ENCODE data around the gene UHRF2. TPM values are rescaled to one million over a fixed set of nuclear protein-coding genes. Genes with fewer than 3 reads are reported as not detected.

Gene UHRF2
- total and polyA plus RNA-seq, 2 donors (not counting 3 experiments of a cell fraction or from before 2014, with no cell fraction given), result 63.5 to 101 TPM

GRCh38 chr9:6461619-6462018 is 48.6 kb downstream of the UHRF2 start:
- Histone ChIP-seq H3K4me2 (ENCODE audit: insufficient read depth, low read length) (no peak overlapping the region), H3K27me3 (ENCODE audit: control insufficient read depth in 2 of 2, insufficient read depth in 2 of 2, low read length in 2 of 2) (no peaks in the 10 kb centered on the region), H3K36me3 (ENCODE audit: control insufficient read depth in 2 of 2, extremely low read depth in 1 of 2, insufficient read depth in 2 of 2, low read length in 2 of 2) (peaks cover 5 to 15% of the 10 kb centered on the region in 2 experiments), H3K4me3 (replicated peaks in 1 of 3; ENCODE audit: insufficient read depth in 1 of 3, low read depth in 1 of 3, low read length in 3 of 3) (no peak overlapping the region), H2AFZ (ENCODE audit: low read depth, low read length) (no peak overlapping the region), H3K9me3 (replicated peaks; ENCODE audit: control insufficient read depth, insufficient read depth, low read length) (no peaks in the 10 kb centered on the region), H3K27ac (ENCODE audit: insufficient read depth, low read depth, low read length) (no peak overlapping the region), H3K4me1 (ENCODE audit: control insufficient read depth, extremely low read depth, insufficient read depth, low read length) (peaks cover under 1% of the 10 kb centered on the region), H3K79me2 (ENCODE audit: control insufficient read depth, insufficient read depth, low read length) (peaks cover 94% of the 10 kb centered on the region), H3K9me1 (replicated peaks; ENCODE audit: control insufficient read depth, extremely low read depth, insufficient read depth, low read length) (no peaks in the 10 kb centered on the region), H4K20me1 (replicated peaks; ENCODE audit: control insufficient read depth, extremely low read depth, insufficient read depth, low read length) (no peaks in the 10 kb centered on the region), H3K9ac (replicated peaks; ENCODE audit: extremely low read depth, insufficient read depth, low read length) (no peak overlapping the region)
- POLR2A ChIA-PET, result no interaction called here
- no peak for TF ChIP-seq MAX (IDR thresholded peaks at IDR 0.05; ENCODE audit: insufficient read depth, insufficient read length)
- TF ChIP-seq POLR2A (IDR thresholded peaks at IDR 0.05; ENCODE audit: low read depth, low read length), result no peak
- no peak for TF ChIP-seq MYC (IDR thresholded peaks at IDR 0.05; ENCODE audit: low read depth, low read length)
- no peak for TF ChIP-seq CTCF (IDR thresholded peaks at IDR 0.05; ENCODE audit: extremely low read depth in 1 of 2, insufficient read depth in 1 of 2, low read depth in 1 of 2, low read length in 2 of 2)
- TF ChIP-seq EZH2 (IDR thresholded peaks at IDR 0.05; ENCODE audit: borderline replicate concordance, low read depth, low read length, severe bottlenecking), result no peak
- TF ChIP-seq FOS (IDR thresholded peaks at IDR 0.05; ENCODE audit: borderline replicate concordance, insufficient read depth, low read length), result no peak
- no peak for TF ChIP-seq GATA2 (IDR thresholded peaks at IDR 0.05; ENCODE audit: insufficient read depth, insufficient read length, low read depth, low read length)
- TF ChIP-seq POLR2AphosphoS5 (IDR thresholded peaks at IDR 0.05; ENCODE audit: insufficient read depth, low read depth, low read length), result no peak
- TF ChIP-seq JUN (IDR thresholded peaks at IDR 0.05; ENCODE audit: borderline replicate concordance, insufficient read depth, insufficient read length, low read depth), result no peak
- no TSS peak for BruUV-seq (replicated peaks)
- intact Hi-C loops (cut with micrococcal nuclease) (no loop called here), dilution Hi-C loops (cut with MboI; ENCODE audit: extremely low pct_ligation_motif_present, low sequenced_read_pairs) (no loop called here)
- DNase-seq (ENCODE audit: low read depth, low spot score) (no peak), FAIRE-seq (no peak)
- CTCF ChIA-PET, result interaction anchor here (2.6 kb wide), 1 partner anchor 11 kb away, joined by 13 read pairs; no protein-coding TSS in a partner anchor
